K562 (cell line): ENCODE results near the gene CCDC116. TPM values are rescaled to one million over a fixed set of nuclear protein-coding genes. Genes with fewer than 3 reads are reported as not detected.

Source experiments
- ATAC-seq: fragments of 200-7000 bp; cut with Tn5 transposase; 3 replicates; pipeline ENCODE4 v1.9.1; 2020; ENCODE audit warnings: moderate library complexity
- BruUV-seq: library from RNA; stranded (reverse); fragments of 400-500 nt; replicated peaks from 2 replicates; lab custom pipeline; 2021; lab: Mats Ljungman, UMichigan
- CTCF ChIA-PET: fragments of 300-600 bp; formaldehyde crosslinking; extraction: SDS; loops from one replicate; lab custom pipeline; 2021; ENCODE audit warnings: low intra/inter-chr PET ratio; lab: Yijun Ruan, JAX
- POLR2A ChIA-PET: fragments of 300-600, 350-650 bp; sonication (Branson Sonifier 250); formaldehyde crosslinking; extraction: SDS; loops from one replicate; lab custom pipeline; 2021; ENCODE audit warnings: antibody characterized with exemption, inconsistent platforms; lab: Yijun Ruan, JAX
- DNase-seq, 4 experiments: peaks; one replicate each; pipeline versions ENCODE4 v3.0.0 to v3.0.0-alpha.2; 2011 to 2018; ENCODE audit warnings: low spot score in 3 of 4, mixed read lengths in 3 of 4; ENCODE audit errors: extremely low read depth in 1 of 4
- FAIRE-seq: peaks from 2 replicates; lab custom pipeline; 2011; peaks lifted over from hg19 to GRCh38; lab: Jason Lieb, UNC
- H2AFZ ChIP-seq: 2 replicates; pipeline ENCODE4 v1.6.0; 2011; ENCODE audit warnings: low read depth, low read length, control low read depth, inconsistent platforms
- H3K27ac ChIP-seq: fragments of 200-600 bp; 3 replicates; pipeline ENCODE4 v1.8.0; 2011; ENCODE audit warnings: low read depth, mild to moderate bottlenecking, control low read depth, inconsistent platforms, low read length, moderate library complexity, mixed read lengths; ENCODE audit errors: extremely low read depth
- H3K27me3 ChIP-seq, 2 experiments: fragments of 300-600 bp in 1 of 2; 2 replicates in 1 of 2; 3 replicates in 1 of 2; pipeline versions ENCODE4 v1.6.0 to v1.8.0; 2011; ENCODE audit warnings: inconsistent platforms in 2 of 2, low read length in 2 of 2, mild to moderate bottlenecking in 1 of 2, mixed read lengths in 1 of 2, moderate library complexity in 1 of 2; ENCODE audit not compliant: control insufficient read depth in 2 of 2, insufficient read depth in 2 of 2
- H3K36me3 ChIP-seq: fragments of 300-600 bp; 3 replicates; pipeline ENCODE4 v1.8.0; 2011; ENCODE audit warnings: mild to moderate bottlenecking, low read length, inconsistent platforms; ENCODE audit not compliant: control insufficient read depth, insufficient read depth
- H3K4me1 ChIP-seq, 2 experiments: fragments of 200-600 bp in 1 of 2; replicated peaks in 1 of 2; 2 replicates in 1 of 2; 3 replicates in 1 of 2; pipeline versions ENCODE4 v1.5.1 to v1.8.0; 2011; ENCODE audit warnings: inconsistent platforms in 2 of 2, low read length in 2 of 2, mild to moderate bottlenecking in 1 of 2, mixed read lengths in 1 of 2, moderate library complexity in 1 of 2; ENCODE audit not compliant: control insufficient read depth in 2 of 2, insufficient read depth in 2 of 2
- H3K4me2 ChIP-seq: 2 replicates; pipeline ENCODE4 v1.6.1; 2011; ENCODE audit warnings: low read length, control low read depth, inconsistent platforms, mixed read lengths; ENCODE audit not compliant: insufficient read depth
- H3K4me3 ChIP-seq: fragments of 200-600 bp; sonication (generic), shearing (Covaris generic); 2 replicates; pipeline ENCODE4 v1.5.1; 2016; ENCODE audit warnings: control low read depth, inconsistent platforms
- H3K79me2 ChIP-seq: fragments of 200-600 bp; 3 replicates; pipeline ENCODE4 v1.8.0; 2011; ENCODE audit warnings: low read length, inconsistent platforms; ENCODE audit not compliant: control insufficient read depth, insufficient read depth
- H3K9ac ChIP-seq, 2 experiments: 2 replicates each; pipeline versions ENCODE4 v1.6.0 to v1.6.1; 2011; ENCODE audit warnings: low read depth in 2 of 2, low read length in 2 of 2, control low read depth in 1 of 2, inconsistent platforms in 1 of 2, mild to moderate bottlenecking in 1 of 2, mixed read lengths in 1 of 2; ENCODE audit not compliant: insufficient read depth in 1 of 2
- H3K9me1 ChIP-seq: one replicate; pipeline ENCODE4 v1.6.0; 2011; ENCODE audit warnings: inconsistent platforms, mild to moderate bottlenecking, low read length, moderate library complexity; ENCODE audit not compliant: control insufficient read depth, insufficient read depth
- H3K9me3 ChIP-seq: replicated peaks from 2 replicates; pipeline ENCODE4 v1.5.1; 2011; ENCODE audit warnings: low read depth, low read length, inconsistent platforms; ENCODE audit not compliant: control insufficient read depth, insufficient read depth
- H4K20me1 ChIP-seq: replicated peaks from 2 replicates; pipeline ENCODE4 v1.6.1; 2011; ENCODE audit warnings: low read length, inconsistent platforms, mixed read lengths; ENCODE audit not compliant: control insufficient read depth, insufficient read depth
- CHD2 ChIP-seq: IDR thresholded peaks from 2 replicates; pipeline ENCODE4 v1.6.1; 2011; ENCODE audit warnings: low read depth, low read length
- CTCF ChIP-seq, 3 experiments: IDR thresholded peaks in 2 of 3; conservative IDR thresholded peaks in 1 of 3; 2 replicates each; pipeline ENCODE4 v1.5.1; 2011 to 2012; ENCODE audit warnings: low read length in 3 of 3, mild to moderate bottlenecking in 3 of 3, control low read depth in 2 of 3, improper control_type of control experiment in 1 of 3, inconsistent platforms in 1 of 3, low read depth in 1 of 3, mixed read lengths in 1 of 3, moderate library complexity in 1 of 3; ENCODE audit not compliant: insufficient read depth in 2 of 3
- HMGXB4 ChIP-seq: sonication (generic); formaldehyde crosslinking; IDR thresholded peaks from 2 replicates; pipeline ENCODE4 v1.8.1; 2023; ENCODE audit warnings: mild to moderate bottlenecking, missing genetic modification reagents
- ZMIZ1 ChIP-seq, 2 experiments: fragments of 150-350 bp in 1 of 2; IDR thresholded peaks; 2 replicates each; pipeline ENCODE4 v1.6.1; 2012 to 2016; ENCODE audit warnings: low read depth in 2 of 2, low read length in 2 of 2, mild to moderate bottlenecking in 1 of 2, moderate library complexity in 1 of 2
- WGBS: fragments of 100-300 bp; shearing (Covaris generic); methylation state at CpG from one replicate; pipeline ENCODE4 v1.1.6; 2016; ENCODE audit warnings: low coverage, mixed read lengths; ENCODE audit not compliant: insufficient coverage; ENCODE audit errors: missing lambda C conversion rate; 5-methylcytosine and 5-hydroxymethylcytosine counted together
- in situ Hi-C: fragments of 300-500 bp; cut with MboI; formaldehyde crosslinking; loops from 4 replicates; pipeline ENCODE4 v1.15.0; 2018; ENCODE audit warnings: inconsistent platforms, mixed read lengths
- intact Hi-C: fragments of 100-400 bp; cut with micrococcal nuclease; formaldehyde crosslinking; loops from 2 replicates; pipeline ENCODE4 v1.14.2; 2022
- polyA plus RNA-seq, 8 experiments: library from polyadenylated mRNA; depleted of rRNA in 4 of 8; stranded (reverse) in 5 of 8; unstranded in 3 of 8; fragments of >200 nt; fragmentation: Nextera tagmentation in 2 of 8; fragmentation: Illumina TruSeq in 1 of 8; extraction: Ambion mirVana in 2 of 8; extraction: Trizol in 1 of 8; gene quantifications; 2 replicates each; pipeline versions ENCODE4 v1.2.1 to v1.2.3, GENCODE V29; 2011 to 2014; ENCODE audit warnings: inconsistent platforms in 1 of 8, missing spikeins in 1 of 8
- total RNA-seq, 7 experiments: library from RNA; depleted of rRNA in 6 of 7; stranded (reverse); fragments of >200 nt in 6 of 7; fragmentation: Illumina TruSeq in 2 of 7; extraction: Trizol in 2 of 7; gene quantifications; 2 replicates each; pipeline versions ENCODE4 v1.2.1 to v1.2.3, GENCODE V29; 2011 to 2021; ENCODE audit warnings: low replicate concordance in 1 of 7

The CCDC116 gene
- total and polyA plus RNA-seq, 9 of the 15 experiments (the other 6 are each of a cell fraction or from before 2014, with no cell fraction given) = 1.6 to 11.3 (median 4.7) TPM

- Histone ChIP-seq H3K9ac (peak overlapping the region in 1 of 2 experiments; percentile 79; a peak in 2 of 4 replicates), H3K9me3 (no peaks in the 10 kb centered on the region), H3K9me1 (peaks cover 9% of the 10 kb centered on the region), H3K4me2 (no peak overlapping the region), H3K4me1 (peaks cover 32 to 78% of the 10 kb centered on the region in 2 experiments; a peak in 4 of 5 replicates), H4K20me1 (no peaks in the 10 kb centered on the region), H3K27me3 (no peaks in the 10 kb centered on the region), H3K79me2 (peaks cover 10% of the 10 kb centered on the region), H3K36me3 (no peaks in the 10 kb centered on the region; the same call in 2 of the 3 replicates), H3K4me3 (no peak overlapping the region), H2AFZ (no peak overlapping the region), H3K27ac (no peak overlapping the region)
- DNase-seq (no peak), ATAC-seq (no peak), FAIRE-seq (no peak)
- CTCF ChIA-PET = no interaction called here
- no TSS peak for BruUV-seq
- intact Hi-C loops (loop anchor here (10.0 kb wide), 1 partner anchor 920 kb away; the partner anchor contains the start of gene PRAME), in situ Hi-C loops (loop anchor here (25.0 kb wide), 1 partner anchor 498 kb away; no protein-coding TSS in a partner anchor)
- 66% methylated on average over 19 of the region's 19 CpGs for WGBS
- POLR2A ChIA-PET = interaction anchor here (0.6 to 76.8 kb wide), 8 partner anchors 15 to 1322 kb away, joined by 3 to 4622 read pairs (median 3); partner anchors contain the start of genes CCDC116, SDF2L1 and YDJC
- TF ChIP-seq ZMIZ1 (IDR thresholded peaks at IDR 0.05; ENCODE audit: low read depth in 2 of 2, low read length in 2 of 2) = no peak
- 0 out of 6 replicates have a peak, but pooled peaks of 1 of the 3 experiments have one; percentile 3 for TF ChIP-seq CTCF (IDR thresholded peaks at IDR 0.05 in 2 of 3, conservative IDR thresholded peaks at IDR 0.05 in 1 of 3; ENCODE audit: insufficient read depth in 2 of 3, low read depth in 1 of 3, low read length in 3 of 3)
- 0 out of 2 replicates have a peak, but pooled peaks have one; percentile 34 for TF ChIP-seq CHD2
- 0 out of 2 replicates have a peak, but pooled peaks have one; percentile 18 for TF ChIP-seq HMGXB4
These were observed 2.3 kb downstream of the CCDC116 start for GRCh38 chr22:21634844-21635243.
